Spleen (tissue), 11 donors: ENCODE data around the gene CALML4. TPM values are rescaled to one million over a fixed set of nuclear protein-coding genes. Genes with fewer than 3 reads are reported as not detected.

Experiments
- DNase-seq: peaks from one replicate; pipeline ENCODE4 v3.0.0-alpha.2; 2020
- H3K27ac ChIP-seq, 8 donors: fragments of 200-600 bp; sonication (generic) in 7 of 8; 1 replicate in 4 of 8; 2 replicates in 4 of 8; pipeline versions ENCODE4 v1.5.0 to v1.8.0; 2016 to 2021; ENCODE audit warnings: inconsistent platforms in 4 of 8, mild to moderate bottlenecking in 4 of 8, moderate library complexity in 1 of 8
- H3K27me3 ChIP-seq, 7 donors: fragments of 200-600 bp; sonication (generic) in 6 of 7; replicated peaks in 1 of 7; 1 replicate in 4 of 7; 2 replicates in 3 of 7; pipeline versions ENCODE4 v1.5.0 to v1.8.0; 2016 to 2021; ENCODE audit warnings: inconsistent platforms in 3 of 7, mild to moderate bottlenecking in 1 of 7
- H3K36me3 ChIP-seq, 6 donors: fragments of 200-600 bp; sonication (generic) in 5 of 6; 1 replicate in 4 of 6; 2 replicates in 2 of 6; pipeline versions ENCODE4 v1.5.0 to v1.8.0; 2016 to 2021; ENCODE audit warnings: inconsistent platforms in 2 of 6
- H3K4me1 ChIP-seq, 6 donors: fragments of 200-600 bp; sonication (generic) in 5 of 6; 1 replicate in 3 of 6; 2 replicates in 3 of 6; pipeline versions ENCODE4 v1.5.0 to v1.8.0; 2016 to 2021; ENCODE audit warnings: inconsistent platforms in 3 of 6
- H3K4me3 ChIP-seq, 8 donors: fragments of 200-600 bp; sonication (generic) in 7 of 8; 1 replicate in 4 of 8; 2 replicates in 4 of 8; pipeline versions ENCODE4 v1.5.0 to v1.8.0; 2016 to 2021; ENCODE audit warnings: inconsistent platforms in 4 of 8, mild to moderate bottlenecking in 4 of 8, moderate library complexity in 2 of 8
- H3K9me3 ChIP-seq, 8 donors: fragments of 200-600 bp; sonication (generic) in 7 of 8; 1 replicate in 4 of 8; 2 replicates in 4 of 8; pipeline versions ENCODE4 v1.5.0 to v1.8.0; 2016 to 2021; ENCODE audit warnings: inconsistent platforms in 4 of 8
- CTCF ChIP-seq, 11 experiments: fragments of 200-600 bp in 7 of 11; fragments of 450-650 bp in 4 of 11; sonication (generic) in 4 of 11; IDR thresholded peaks in 8 of 11; conservative IDR thresholded peaks in 3 of 11; 1 replicate in 7 of 11; 2 replicates in 4 of 11; pipeline versions ENCODE4 v1.4.0 to v1.8.0; 2016 to 2021; ENCODE audit warnings: antibody characterized with exemption in 11 of 11, inconsistent platforms in 4 of 11, mild to moderate bottlenecking in 1 of 11
- POLR2A ChIP-seq, 3 donors: fragments of 450-650 bp; IDR thresholded peaks; one replicate each; pipeline ENCODE4 v1.5.1; 2017; ENCODE audit warnings: antibody characterized with exemption in 3 of 3, mild to moderate bottlenecking in 1 of 3
- POLR2AphosphoS5 ChIP-seq, 3 donors: sonication (generic); formaldehyde crosslinking; IDR thresholded peaks; one replicate each; pipeline ENCODE4 v1.5.1; 2017; ENCODE audit warnings: antibody characterized with exemption in 3 of 3
- WGBS, 5 donors: extraction: QIAGEN DNeasy Blood & Tissue Kit in 3 of 5; methylation state at CpG; one replicate each; pipeline versions ENCODE4 v1.1.5 to v1.1.7; 2013 to 2018; 5-methylcytosine and 5-hydroxymethylcytosine counted together
- intact Hi-C: fragments of 100-400 bp; cut with DNase I; formaldehyde crosslinking; loops from one replicate; pipeline ENCODE4 v1.15.0; 2023; ENCODE audit warnings: low total_unique reads
- polyA plus RNA-seq, 3 donors: library from polyadenylated mRNA; stranded (reverse); fragments of 200-250 nt; gene quantifications; one replicate each; pipeline ENCODE4 v1.2.1, GENCODE V29; 2013
- total RNA-seq, 7 donors: library from RNA; depleted of rRNA in 3 of 7; stranded (reverse); fragments of >200 nt in 3 of 7; fragmentation: NEBNext Ultra II Directional in 4 of 7; extraction: Animal tissue kit (Norgen Biotek cat#: 25700) in 4 of 7; gene quantifications; one replicate each; pipeline versions ENCODE4 v1.1.0 to v1.2.1, GENCODE V29; 2016 to 2021
- donor health status: healthy with polysubstance abuse.
- donor health status: DM: no; HTN: no; CAD: no; lungs with moderate emphysema.
- donor health status: DM: no; HTN: no; CAD: no.
- donor health status: Bipolar disorder and iron deficiency.
- donor health status: healthy.
- donor health status: DM: no; HTN: no; CAD: no.
- donor health status: DM: yes; HTN: yes; CAD: no.

The CALML4 gene
- total and polyA plus RNA-seq, 10 donors = 7.8 to 15.9 (median 10.0) TPM

- H3K36me3 ChIP-seq = peaks cover 0 to 19% (median 0%) of the 10 kb centered on the region in 6 donors
- H3K9me3 ChIP-seq = no peaks in the 10 kb centered on the region
- intact Hi-C loops = no loop called here
- 90 to 96% (median 92%) methylated on average over 6 to 7 of the region's 7 CpGs for WGBS, 5 donors
- H3K27ac ChIP-seq = no peak overlapping the region
- no peaks in the 10 kb centered on the region for H3K27me3 ChIP-seq
- H3K4me1 ChIP-seq = peaks cover 0 to 62% (median 26%) of the 10 kb centered on the region in 6 donors
- H3K4me3 ChIP-seq = no peak overlapping the region
- no peak for DNase-seq
- TF ChIP-seq CTCF (IDR thresholded peaks at IDR 0.05 in 8 of 11, conservative IDR thresholded peaks at IDR 0.05 in 3 of 11) (no peak), POLR2AphosphoS5 (IDR thresholded peaks at IDR 0.05) (peak in 1 of 3 donors; percentile 11), POLR2A (IDR thresholded peaks at IDR 0.05) (no peak)
Observed at GRCh38 chr15:68201153-68201878, 3.8 kb downstream of the CALML4 start.

DNA sequence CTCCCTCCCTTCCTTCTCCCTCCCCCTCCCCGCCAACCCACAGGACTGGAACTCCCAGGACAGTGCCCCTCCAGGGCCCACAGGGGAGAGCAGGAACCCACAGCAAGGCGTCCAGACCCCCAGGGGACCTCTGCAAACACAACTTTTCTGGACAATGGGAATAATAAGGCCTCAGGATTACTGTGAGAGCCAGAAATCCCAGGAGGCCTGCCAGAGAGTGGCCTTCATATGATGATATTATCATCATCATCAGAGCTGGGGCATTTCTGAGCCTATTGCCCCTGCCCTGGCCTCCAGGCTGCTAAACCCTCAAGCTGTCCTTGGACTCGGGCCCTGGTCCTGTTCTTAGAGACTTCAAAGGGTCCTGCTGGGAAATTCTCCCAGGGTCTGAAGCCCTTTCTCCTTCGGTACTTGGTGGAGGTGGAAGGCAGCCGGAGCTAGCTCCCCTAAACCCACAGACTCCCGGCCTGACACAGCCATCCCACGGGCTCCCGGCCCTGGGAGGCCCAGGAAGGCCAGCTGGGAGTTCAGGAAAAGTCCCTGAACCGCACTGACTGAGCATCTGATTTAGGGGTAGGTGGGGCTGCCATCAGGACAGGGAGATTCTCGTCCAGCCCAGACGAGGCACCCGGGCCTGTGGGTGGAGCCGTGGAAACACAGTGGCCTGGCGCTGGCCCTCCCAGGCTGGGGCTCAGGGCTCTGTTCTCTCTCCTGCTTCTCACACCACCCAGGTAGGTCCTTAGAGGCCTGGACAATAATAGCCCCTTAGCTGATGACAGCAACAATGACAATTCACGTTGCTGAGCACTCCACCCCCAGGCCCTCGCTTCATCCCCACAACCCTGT is 4.9 kb downstream of the CALML4 start:
- no peaks in the 10 kb centered on the region for H3K27me3 ChIP-seq
- DNase-seq = no peak
- peaks cover 0 to 29% (median 0%) of the 10 kb centered on the region in 6 donors for H3K36me3 ChIP-seq
- H3K9me3 ChIP-seq = no peaks in the 10 kb centered on the region
- intact Hi-C loops = no loop called here
- WGBS, 5 donors = 78 to 90% (median 80%) methylated on average over 7 to 16 of the region's 16 CpGs
- H3K27ac ChIP-seq = no peak overlapping the region
- TF ChIP-seq POLR2AphosphoS5 (IDR thresholded peaks at IDR 0.05) (peak in 1 of 3 donors; percentile 50), POLR2A (IDR thresholded peaks at IDR 0.05) (no peak), CTCF (IDR thresholded peaks at IDR 0.05 in 8 of 11, conservative IDR thresholded peaks at IDR 0.05 in 3 of 11) (no peak)
- H3K4me3 ChIP-seq = no peak overlapping the region
- peaks cover 0 to 52% (median 17%) of the 10 kb centered on the region in 6 donors for H3K4me1 ChIP-seq

DNA sequence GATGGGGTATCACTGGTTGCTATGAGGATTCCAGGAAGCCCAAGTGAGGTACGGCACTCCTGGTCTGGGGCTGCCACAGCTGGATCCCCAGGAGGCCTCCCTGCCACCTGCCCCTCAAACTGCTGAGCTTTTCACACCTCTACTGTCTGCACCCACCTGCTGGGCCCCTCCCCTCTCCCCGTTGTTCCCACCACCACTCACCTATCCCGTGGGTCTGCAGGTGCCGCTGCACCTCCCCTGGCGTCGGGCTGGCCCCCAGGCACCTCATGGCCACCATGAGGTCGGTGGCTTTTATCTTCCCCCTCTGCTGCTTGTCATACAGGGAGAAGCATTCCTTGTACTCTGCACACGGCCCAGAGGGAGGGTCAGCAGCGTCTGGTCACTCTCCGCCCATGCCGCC is 5.8 kb downstream of the CALML4 start:
- Histone ChIP-seq H3K9me3 (no peaks in the 10 kb centered on the region), H3K27ac (no peak overlapping the region), H3K27me3 (no peaks in the 10 kb centered on the region), H3K4me3 (no peak overlapping the region), H3K4me1 (peaks cover 0 to 43% (median 8%) of the 10 kb centered on the region in 6 donors), H3K36me3 (peaks cover 0 to 38% (median 0%) of the 10 kb centered on the region in 6 donors)
- DNase-seq = no peak
- WGBS, 5 donors = 74 to 79% (median 77%) methylated on average over 11 of the region's 11 CpGs
- TF ChIP-seq POLR2AphosphoS5 (IDR thresholded peaks at IDR 0.05) (peak in 2 of 3 donors; percentile 31 to 56), CTCF (IDR thresholded peaks at IDR 0.05 in 8 of 11, conservative IDR thresholded peaks at IDR 0.05 in 3 of 11) (no peak)
- intact Hi-C loops = no loop called here
